GM12801 (cell line): ENCODE measurements around the gene PIP4K2A.

Source experiments
- CTCF ChIP-seq: IDR thresholded peaks from one replicate; pipeline ENCODE4 v1.5.1; 2011; ENCODE audit warnings: control low read depth; ENCODE audit not compliant: insufficient read length; ENCODE audit errors: extremely low read depth

The PIP4K2A gene

GRCh38 chr10:22699976-22700375 is 14.4 kb downstream of the PIP4K2A start:
- no peak for TF ChIP-seq CTCF

DNA sequence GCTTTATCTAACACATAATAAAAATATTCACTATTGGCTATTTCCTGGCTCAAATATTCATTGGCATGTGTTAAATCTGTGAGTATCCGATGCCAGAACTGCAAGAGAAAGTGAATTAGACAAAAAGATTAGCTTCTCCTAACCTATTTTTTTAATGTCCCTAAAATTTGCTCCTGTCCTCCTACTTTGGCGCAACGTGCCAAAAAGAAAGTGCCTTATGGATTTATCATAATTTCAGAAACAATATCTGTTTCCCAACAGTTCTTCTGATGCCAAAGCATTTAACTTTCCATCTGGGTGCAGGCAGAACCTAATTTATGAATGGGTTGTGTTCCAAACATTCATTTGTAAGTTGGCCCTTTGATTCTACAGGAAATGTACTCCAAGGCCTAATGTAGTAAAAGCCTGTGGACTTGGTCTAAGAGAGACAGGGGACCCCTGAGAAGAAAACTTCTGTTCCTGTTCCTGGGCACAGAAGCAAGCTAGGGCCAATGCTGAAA is 15.4 kb downstream of the PIP4K2A start:
- TF ChIP-seq CTCF, result no peak

DNA sequence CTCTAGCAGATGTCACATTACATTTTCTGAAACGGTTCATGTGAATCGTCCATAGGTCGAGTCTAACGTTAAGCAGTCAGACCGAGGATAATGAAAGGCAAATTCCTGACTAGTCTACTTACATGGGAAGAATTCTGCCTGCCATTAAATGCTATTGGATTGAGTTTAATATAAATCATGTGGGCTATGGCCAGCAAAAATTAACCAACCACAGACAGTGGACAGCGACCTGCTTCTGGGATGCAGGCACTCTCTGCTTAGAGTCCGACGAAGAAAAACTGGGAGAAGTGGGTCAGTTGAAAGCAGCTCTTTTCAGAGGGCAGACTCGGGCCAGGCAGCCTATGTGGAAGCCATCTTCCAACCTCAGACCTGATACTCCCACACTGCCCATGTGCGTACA is 16.6 kb downstream of the PIP4K2A start:
- TF ChIP-seq CTCF, result no peak

GRCh38 chr10:22697101-22697500 is 17.3 kb downstream of the PIP4K2A start:
- no peak for TF ChIP-seq CTCF

- no peak for TF ChIP-seq CTCF
These were observed 20.5 kb downstream of the PIP4K2A start for GRCh38 chr10:22693860-22694259.

GRCh38 chr10:22693371-22693784 is 21.0 kb downstream of the PIP4K2A start:
- TF ChIP-seq CTCF, result no peak

GRCh38 chr10:22690614-22691431 is 23.6 kb downstream of the PIP4K2A start:
- TF ChIP-seq CTCF, result no peak
